Mucosa of rectum (tissue), 2 donors: ENCODE measurements around the gene ENTPD2.

Experiments used
- H3K27ac ChIP-seq, 2 donors: one replicate each; pipeline ENCODE4 v1.7.0; 2013; ENCODE audit warnings: inconsistent platforms in 2 of 2, low read depth in 2 of 2, low read length in 2 of 2
- H3K27me3 ChIP-seq, 2 donors: one replicate each; pipeline ENCODE4 v1.7.0; 2013; ENCODE audit warnings: low read length in 2 of 2; ENCODE audit not compliant: control insufficient read depth in 2 of 2, insufficient read depth in 2 of 2
- H3K36me3 ChIP-seq, 2 donors: one replicate each; pipeline ENCODE4 v1.7.0; 2013; ENCODE audit warnings: low read length in 2 of 2; ENCODE audit not compliant: control insufficient read depth in 2 of 2, insufficient read depth in 2 of 2
- H3K4me1 ChIP-seq, 2 donors: one replicate each; pipeline ENCODE4 v1.7.0; 2013; ENCODE audit warnings: low read length in 2 of 2, mild to moderate bottlenecking in 1 of 2; ENCODE audit not compliant: control insufficient read depth in 2 of 2, insufficient read depth in 2 of 2
- H3K4me3 ChIP-seq, 2 donors: one replicate each; pipeline ENCODE4 v1.7.0; 2013; ENCODE audit warnings: low read length in 2 of 2
- H3K9ac ChIP-seq, 2 donors: one replicate each; pipeline ENCODE4 v1.7.0; 2013; ENCODE audit warnings: low read length in 2 of 2, low read depth in 1 of 2, mild to moderate bottlenecking in 1 of 2
- H3K9me3 ChIP-seq, 2 donors: one replicate each; pipeline ENCODE4 v1.7.0; 2013; ENCODE audit warnings: low read length in 2 of 2; ENCODE audit not compliant: control insufficient read depth in 2 of 2
- donor health status: healthy.
- donor health status: Normal muscosa, but diverticular disease.

ENTPD2 gene

GRCh38 chr9:137078701-137079400 is 25.0 kb upstream of the ENTPD2 start:
- Histone ChIP-seq H3K9me3 (no peaks in the 10 kb centered on the region), H3K4me1 (peaks cover 20 to 21% of the 10 kb centered on the region in 2 donors), H3K36me3 (peaks cover 0 to 29% of the 10 kb centered on the region in 2 donors), H3K27me3 (no peaks in the 10 kb centered on the region), H3K27ac (peak overlapping the region in 1 of 2 donors; percentile 43), H3K9ac (peak overlapping the region in 1 of 2 donors; percentile 63), H3K4me3 (peak overlapping the region; percentile 65 to 67)

GRCh38 chr9:137077758-137078693 is 24.2 kb upstream of the ENTPD2 start:
- H3K4me1 ChIP-seq: peaks cover 20 to 28% of the 10 kb centered on the region in 2 donors
- H3K27me3 ChIP-seq: no peaks in the 10 kb centered on the region
- H3K4me3 ChIP-seq: peak overlapping the region; percentile 65 to 67
- no peaks in the 10 kb centered on the region for H3K9me3 ChIP-seq
- H3K36me3 ChIP-seq: peaks cover 0 to 26% of the 10 kb centered on the region in 2 donors
- H3K27ac ChIP-seq: peak overlapping the region; percentile 13 to 52
- peak overlapping the region; percentile 52 to 63 for H3K9ac ChIP-seq

- H3K9me3 ChIP-seq: no peaks in the 10 kb centered on the region
- H3K9ac ChIP-seq: peak within 1 kb of the TSS; percentile 52 to 63
Measured at GRCh38 chr9:137077010-137077747, 23.3 kb upstream of the ENTPD2 start, which contains the start of gene UAP1L1. TSS of gene UAP1L1 (plus strand) at chr9:137077517. CDS start at chr9:137077533, 16 bp downstream.

GRCh38 chr9:137076636-137077009 is 22.8 kb upstream of the ENTPD2 start:
- H3K9ac ChIP-seq: peak overlapping the region in 1 of 2 donors; percentile 51

More at GRCh38 chr9:137077010-137077747, 23.3 kb upstream of the ENTPD2 start, which contains the start of gene UAP1L1:
- H3K36me3 ChIP-seq: peaks cover 0 to 20% of the 10 kb centered on the region in 2 donors
- H3K4me3 ChIP-seq: peak within 1 kb of the TSS; percentile 65 to 67
- peaks cover 20 to 28% of the 10 kb centered on the region in 2 donors for H3K4me1 ChIP-seq
- no peaks in the 10 kb centered on the region for H3K27me3 ChIP-seq
- H3K27ac ChIP-seq: peak within 1 kb of the TSS; percentile 52

GRCh38 chr9:137075275-137075775 is 21.5 kb upstream of the ENTPD2 start:
- H3K9ac ChIP-seq: no peak overlapping the region
- H3K4me1 ChIP-seq: peaks cover 28 to 34% of the 10 kb centered on the region in 2 donors
- no peak overlapping the region for H3K27ac ChIP-seq
- peaks cover 0 to 9% of the 10 kb centered on the region in 2 donors for H3K36me3 ChIP-seq
- H3K9me3 ChIP-seq: no peaks in the 10 kb centered on the region
- no peak overlapping the region for H3K4me3 ChIP-seq
- no peaks in the 10 kb centered on the region for H3K27me3 ChIP-seq

More at GRCh38 chr9:137076636-137077009, 22.8 kb upstream of the ENTPD2 start:
- peaks cover 20 to 28% of the 10 kb centered on the region in 2 donors for H3K4me1 ChIP-seq
- H3K4me3 ChIP-seq: peak overlapping the region; percentile 41 to 53
- H3K27me3 ChIP-seq: no peaks in the 10 kb centered on the region
- H3K36me3 ChIP-seq: peaks cover 0 to 18% of the 10 kb centered on the region in 2 donors
- H3K27ac ChIP-seq: peak overlapping the region; percentile 48 to 52
- H3K9me3 ChIP-seq: no peaks in the 10 kb centered on the region

- H3K9me3 ChIP-seq: no peaks in the 10 kb centered on the region
- H3K9ac ChIP-seq: no peak overlapping the region
- peaks cover 28 to 34% of the 10 kb centered on the region in 2 donors for H3K4me1 ChIP-seq
- peaks cover 0 to 4% of the 10 kb centered on the region in 2 donors for H3K36me3 ChIP-seq
- H3K4me3 ChIP-seq: no peak overlapping the region
- no peak overlapping the region for H3K27ac ChIP-seq
- H3K27me3 ChIP-seq: no peaks in the 10 kb centered on the region
Measured at GRCh38 chr9:137074657-137075274, 20.9 kb upstream of the ENTPD2 start.

- Histone ChIP-seq H3K27ac (no peak overlapping the region), H3K9ac (no peak overlapping the region), H3K4me3 (no peak overlapping the region), H3K9me3 (no peaks in the 10 kb centered on the region), H3K4me1 (peaks cover 31 to 32% of the 10 kb centered on the region in 2 donors), H3K27me3 (no peaks in the 10 kb centered on the region), H3K36me3 (no peaks in the 10 kb centered on the region)
Measured at GRCh38 chr9:137073992-137074399, 20.1 kb upstream of the ENTPD2 start.

GRCh38 chr9:137071282-137071681 is 17.4 kb upstream of the ENTPD2 start:
- H3K36me3 ChIP-seq: no peaks in the 10 kb centered on the region
- H3K27ac ChIP-seq: peak overlapping the region in 1 of 2 donors; percentile 71
- H3K27me3 ChIP-seq: peaks cover 0 to 3% of the 10 kb centered on the region in 2 donors
- H3K9ac ChIP-seq: peak overlapping the region; percentile 41 to 46
- peak overlapping the region in 1 of 2 donors; percentile 23 for H3K4me3 ChIP-seq
- no peaks in the 10 kb centered on the region for H3K9me3 ChIP-seq
- H3K4me1 ChIP-seq: peaks cover 29 to 31% of the 10 kb centered on the region in 2 donors

- Histone ChIP-seq H3K27ac (peak overlapping the region; percentile 57 to 71), H3K9ac (peak overlapping the region; percentile 41 to 46), H3K36me3 (no peaks in the 10 kb centered on the region), H3K4me1 (peaks cover 29 to 31% of the 10 kb centered on the region in 2 donors), H3K4me3 (peak overlapping the region; percentile 23 to 57), H3K27me3 (peaks cover 0 to 3% of the 10 kb centered on the region in 2 donors), H3K9me3 (no peaks in the 10 kb centered on the region)
Measured at GRCh38 chr9:137070906-137071275, 17.0 kb upstream of the ENTPD2 start.
